HG02798 (cell line): Measurements from ENCODE around the gene ATP6V1A.
"Not testable (repeated sequence)": the region's sequence is repeated elsewhere in the genome, so short reads cannot be mapped to it uniquely, and the experiment has no call there.

Experiments used
- ATAC-seq: cut with Tn5 transposase; IDR thresholded peaks from one replicate; pipeline ENCODE4 v1.9.1; 2021; ENCODE audit warnings: mild to moderate bottlenecking; ENCODE audit not compliant: unreplicated experiment, poor library complexity

The ATP6V1A gene

DNA sequence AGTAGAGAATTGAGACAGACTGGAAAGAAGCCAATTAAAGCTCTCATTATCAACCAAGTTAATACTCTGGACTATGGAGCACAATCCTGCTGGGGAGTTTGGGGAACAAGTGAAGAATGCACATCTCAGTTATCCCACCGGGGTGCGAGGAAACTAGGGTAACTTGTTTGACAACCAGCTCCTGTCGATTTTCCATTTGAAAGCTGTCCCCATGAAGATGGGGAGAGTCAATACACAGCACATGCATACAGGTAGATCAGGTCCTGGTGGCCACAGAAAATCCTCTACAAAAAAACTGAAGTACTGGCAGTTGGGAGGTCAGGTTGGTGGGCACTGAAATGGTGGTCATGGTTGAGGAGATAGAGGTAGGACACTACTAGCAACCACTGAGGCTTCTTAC lies 66.0 kb downstream of the ATP6V1A start:
- ATAC-seq = no peak

DNA sequence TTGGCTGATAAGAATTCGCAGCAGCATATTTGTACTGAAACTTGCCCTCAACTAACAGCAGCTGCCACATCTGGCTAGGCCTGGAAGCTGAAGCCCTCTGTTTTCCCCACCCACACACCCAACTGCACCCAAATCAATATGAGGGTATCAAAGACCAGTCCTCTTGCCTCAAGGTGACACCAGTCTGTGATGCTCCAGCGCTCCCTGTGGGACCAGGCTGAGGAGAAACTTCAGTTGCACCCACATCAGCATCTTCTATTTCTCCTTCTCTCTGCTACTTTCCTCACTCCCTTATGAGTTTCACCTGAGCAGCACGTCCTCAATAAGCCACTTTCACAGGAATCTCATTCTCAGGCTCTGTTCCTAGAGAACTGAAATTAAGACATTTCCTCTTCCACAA lies 73.0 kb downstream of the ATP6V1A start:
- ATAC-seq = no peak

DNA sequence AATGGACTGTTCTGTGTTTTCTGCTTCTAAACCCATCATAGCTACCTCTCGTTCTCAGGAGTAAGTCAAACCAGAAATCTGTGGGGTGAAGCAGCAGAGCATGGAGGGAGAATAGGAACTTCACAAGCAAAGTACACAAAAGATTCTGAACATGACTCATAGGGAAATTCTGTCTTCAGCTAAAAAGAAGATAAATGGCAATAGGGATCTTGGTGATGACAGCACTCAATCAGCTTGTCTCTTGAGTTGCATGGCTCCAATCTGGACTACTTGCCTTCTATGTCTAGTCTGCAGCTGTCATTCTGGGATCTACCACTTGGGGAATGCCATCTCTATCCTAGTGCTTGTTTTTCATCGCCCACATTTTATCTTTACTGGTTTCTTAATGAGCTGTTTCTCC lies 78.3 kb downstream of the ATP6V1A start:
- ATAC-seq = peak; percentile 65

DNA sequence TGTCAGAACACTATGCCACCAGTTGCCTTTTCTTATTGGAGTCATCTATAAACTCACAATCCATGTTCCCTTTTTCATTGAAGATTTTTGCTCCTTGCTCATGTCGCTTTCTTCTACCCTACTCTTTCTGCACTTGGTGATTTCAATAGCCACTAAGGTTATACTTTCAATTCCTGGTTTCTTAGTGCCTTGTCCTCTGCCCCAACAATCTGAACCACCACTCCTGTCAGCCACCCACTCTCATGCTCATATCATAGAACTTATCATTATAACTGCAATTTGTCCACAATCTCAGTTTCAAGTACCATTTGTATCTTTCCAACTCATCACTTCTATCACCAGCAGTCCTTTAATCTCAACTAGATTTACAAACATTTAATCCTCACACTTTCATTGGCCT lies 81.8 kb downstream of the ATP6V1A start:
- peak; percentile 47 for ATAC-seq

DNA sequence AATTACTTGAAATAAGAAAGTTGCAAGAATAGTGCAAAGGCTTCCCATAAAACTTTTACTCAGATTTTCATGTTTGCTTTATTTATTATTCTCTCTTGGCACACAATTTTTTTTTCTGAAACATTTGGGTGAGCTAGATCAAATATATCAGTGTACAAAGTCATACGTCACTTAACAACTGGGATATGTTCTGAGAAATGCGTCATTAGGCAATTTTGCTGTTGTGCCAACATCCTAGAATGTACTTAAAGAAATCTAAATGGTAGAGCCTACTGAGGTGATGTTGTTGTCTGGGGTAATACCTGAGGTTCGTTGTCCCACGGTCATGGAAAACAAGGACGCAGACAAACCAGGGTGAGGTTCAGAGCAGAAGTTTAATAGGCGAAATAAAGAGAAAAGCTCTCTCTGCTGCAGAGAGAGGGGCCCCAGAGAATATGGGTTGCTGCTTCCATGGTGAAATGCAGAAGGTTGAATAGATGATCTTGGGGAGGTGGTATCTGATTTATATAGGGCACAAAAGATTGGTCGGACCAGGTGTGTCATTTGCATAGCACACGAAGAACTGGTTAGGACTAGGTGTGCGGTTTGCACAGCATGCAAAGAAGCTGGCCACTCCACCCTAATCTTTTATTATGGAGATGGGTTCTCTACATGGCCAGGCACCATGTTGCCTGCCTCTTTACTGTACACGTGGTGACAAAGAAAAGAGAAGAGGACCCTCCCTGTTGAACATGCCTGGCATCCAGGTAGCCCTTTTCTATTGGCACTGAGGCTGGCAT lies 82.9 kb downstream of the ATP6V1A start:
- peak; percentile 23 for ATAC-seq

DNA sequence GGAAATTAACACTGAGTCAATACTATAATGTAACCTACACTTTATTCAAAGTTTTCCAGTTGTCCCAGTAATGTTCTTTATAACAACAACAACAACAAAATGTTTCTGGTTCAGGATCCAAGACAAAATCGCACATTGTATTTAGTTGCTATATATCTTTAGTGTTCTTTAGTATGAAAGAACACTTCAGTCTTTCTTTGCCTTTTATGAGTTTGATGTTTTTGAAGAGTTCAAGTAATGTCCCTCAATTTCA lies 84.2 kb downstream of the ATP6V1A start:
- no peak for ATAC-seq

DNA sequence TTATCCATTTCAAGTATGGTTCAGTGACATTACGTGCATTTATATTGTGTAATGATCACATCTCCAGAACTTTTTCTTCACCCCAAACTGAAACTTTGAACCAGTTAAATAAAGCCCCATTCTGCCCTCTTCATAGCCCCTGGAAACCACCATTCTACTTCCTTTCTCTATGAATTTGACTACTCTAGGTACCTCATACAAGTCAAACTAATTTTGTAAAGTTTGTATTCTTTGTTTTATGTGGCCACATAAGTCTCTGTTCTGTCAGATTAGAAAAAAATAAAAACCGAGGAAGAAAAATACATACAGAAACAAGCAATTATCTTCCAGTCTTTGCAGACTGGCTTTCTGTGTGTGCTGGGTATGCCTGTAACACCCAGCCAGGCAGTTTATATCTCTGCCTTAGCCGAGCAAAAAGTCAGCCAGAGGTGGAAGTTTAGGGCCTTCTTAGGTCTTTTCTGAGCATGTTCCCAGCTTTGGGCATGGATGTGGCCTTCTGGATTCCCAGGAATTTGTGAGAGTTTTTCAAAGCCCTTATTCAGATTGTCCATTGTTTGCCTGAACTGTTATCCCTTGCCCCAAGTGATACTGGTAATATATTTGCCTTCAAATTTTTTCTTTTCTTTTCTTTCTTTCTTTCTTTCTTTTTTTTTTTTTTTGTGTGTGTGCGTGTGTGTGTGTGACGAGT lies 85.8 kb downstream of the ATP6V1A start:
- ATAC-seq = no peak

DNA sequence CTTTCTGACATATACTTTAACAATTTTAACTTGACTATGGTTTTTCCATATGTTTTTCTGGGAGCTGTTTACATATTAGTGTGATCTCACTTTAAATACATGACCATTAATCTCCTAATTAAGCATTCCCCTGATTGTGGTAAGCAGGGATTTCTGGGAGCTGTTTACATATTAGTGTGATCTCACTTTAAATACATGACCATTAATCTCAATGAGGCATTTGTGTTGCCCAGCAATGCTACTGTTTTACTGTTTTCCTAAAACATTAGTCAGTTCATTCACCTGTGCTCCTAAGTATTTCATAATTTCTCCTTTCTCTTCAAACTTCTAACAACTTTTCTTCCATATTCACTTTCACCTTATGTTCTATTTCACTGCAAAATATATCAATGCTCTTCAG lies 88.1 kb downstream of the ATP6V1A start:
- ATAC-seq = no peak

DNA sequence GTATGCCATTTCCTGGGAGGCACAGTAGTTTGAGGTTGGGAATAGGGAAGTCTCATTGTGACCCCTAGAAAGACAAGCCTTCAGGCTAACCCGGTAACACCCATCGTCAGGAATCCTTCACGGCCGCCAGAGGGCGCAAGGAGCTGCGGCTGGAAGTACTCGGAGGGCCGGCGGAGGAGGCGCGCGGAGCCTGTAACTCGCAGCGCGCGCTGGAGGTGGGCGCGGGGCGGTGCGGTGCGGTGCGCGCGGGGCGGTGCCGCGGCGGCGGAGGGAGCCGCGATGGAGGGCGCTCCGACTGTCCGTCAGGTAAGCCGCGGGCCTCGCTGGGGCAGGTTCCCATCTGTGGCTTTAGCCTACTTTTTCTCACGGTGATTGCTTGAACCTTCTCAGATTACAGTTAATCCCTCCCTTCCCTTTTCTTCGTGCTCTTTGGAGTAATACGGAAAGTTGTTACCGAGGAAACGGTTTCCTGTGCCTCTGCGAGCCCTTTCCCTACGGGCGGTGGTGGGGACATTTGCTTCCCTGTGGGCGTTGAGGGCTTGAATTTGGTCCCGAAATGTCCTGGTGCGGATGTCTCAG lies 91.9 kb downstream of the ATP6V1A start, which contains the start of gene GRAMD1C:
GRAMD1C (plus strand) TSS at position 158 of the 579 bp plus-strand sequence; CDS start at position 280, 122 bp downstream.
- peak; percentile 96 for ATAC-seq

DNA sequence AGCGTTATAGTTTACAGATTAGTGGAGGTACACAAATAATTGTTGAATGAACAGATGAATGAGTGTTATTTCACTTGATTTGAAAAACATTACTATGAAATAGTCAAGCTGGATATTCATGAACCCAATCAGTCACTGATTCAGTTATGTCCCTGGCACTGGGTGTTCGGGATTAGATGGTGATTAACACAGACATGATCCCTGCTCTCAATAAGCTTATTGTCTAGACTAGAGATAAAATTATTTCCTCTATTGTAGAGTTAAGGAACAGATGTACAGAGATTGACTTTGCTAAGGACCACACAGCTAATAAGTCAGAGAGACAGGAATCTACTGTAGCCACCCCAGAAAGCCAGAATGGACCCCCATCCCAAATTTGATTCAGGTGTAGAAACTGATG lies 92.7 kb downstream of the ATP6V1A start:
- ATAC-seq = no peak

DNA sequence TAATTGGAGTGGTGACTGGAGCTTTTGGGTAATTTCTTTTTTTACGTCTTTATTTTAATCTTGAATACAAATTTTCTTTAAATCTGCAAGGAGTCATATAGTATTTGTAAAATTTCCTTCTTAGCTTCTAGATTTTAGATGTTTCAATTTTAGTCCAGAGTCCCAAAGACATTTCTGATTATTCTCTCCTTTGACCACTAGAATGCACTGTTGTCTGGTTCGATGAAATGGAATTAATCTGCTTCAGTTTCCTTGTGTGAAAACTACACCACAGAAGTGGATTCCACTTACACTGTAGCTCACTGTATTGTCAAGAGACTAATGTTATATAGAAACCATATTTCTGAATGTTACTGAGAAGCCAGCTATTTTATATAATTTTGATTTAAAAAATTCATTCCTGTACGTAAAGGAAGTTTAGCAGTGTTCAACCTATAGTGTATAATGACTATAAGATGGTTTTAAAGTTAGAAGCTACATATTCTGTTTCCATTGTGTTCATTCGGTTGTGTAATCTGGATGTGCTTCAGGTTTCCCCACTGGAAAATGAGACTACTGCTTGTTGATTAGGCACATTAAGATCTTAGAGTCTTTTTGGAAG lies 97.9 kb downstream of the ATP6V1A start:
- ATAC-seq = no peak

DNA sequence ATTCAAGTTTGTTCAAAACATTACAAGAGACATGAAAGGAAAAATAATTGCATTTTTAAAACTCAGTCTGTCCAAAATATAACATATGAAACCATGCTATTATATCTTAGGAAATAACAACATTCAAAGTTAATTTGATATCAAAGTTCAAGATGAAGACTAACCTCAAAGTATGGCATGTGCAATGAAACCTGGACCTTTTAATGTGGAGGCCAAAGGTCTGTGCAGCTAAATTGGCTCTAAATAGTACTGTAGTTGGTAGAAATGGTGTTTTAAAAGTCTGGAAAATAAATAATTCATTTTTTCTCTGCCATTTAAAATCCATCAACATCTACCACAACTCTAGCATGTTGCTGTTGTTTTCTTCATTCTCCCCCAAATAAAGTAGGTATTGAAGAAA lies 100.4 kb downstream of the ATP6V1A start:
- ATAC-seq = no peak

DNA sequence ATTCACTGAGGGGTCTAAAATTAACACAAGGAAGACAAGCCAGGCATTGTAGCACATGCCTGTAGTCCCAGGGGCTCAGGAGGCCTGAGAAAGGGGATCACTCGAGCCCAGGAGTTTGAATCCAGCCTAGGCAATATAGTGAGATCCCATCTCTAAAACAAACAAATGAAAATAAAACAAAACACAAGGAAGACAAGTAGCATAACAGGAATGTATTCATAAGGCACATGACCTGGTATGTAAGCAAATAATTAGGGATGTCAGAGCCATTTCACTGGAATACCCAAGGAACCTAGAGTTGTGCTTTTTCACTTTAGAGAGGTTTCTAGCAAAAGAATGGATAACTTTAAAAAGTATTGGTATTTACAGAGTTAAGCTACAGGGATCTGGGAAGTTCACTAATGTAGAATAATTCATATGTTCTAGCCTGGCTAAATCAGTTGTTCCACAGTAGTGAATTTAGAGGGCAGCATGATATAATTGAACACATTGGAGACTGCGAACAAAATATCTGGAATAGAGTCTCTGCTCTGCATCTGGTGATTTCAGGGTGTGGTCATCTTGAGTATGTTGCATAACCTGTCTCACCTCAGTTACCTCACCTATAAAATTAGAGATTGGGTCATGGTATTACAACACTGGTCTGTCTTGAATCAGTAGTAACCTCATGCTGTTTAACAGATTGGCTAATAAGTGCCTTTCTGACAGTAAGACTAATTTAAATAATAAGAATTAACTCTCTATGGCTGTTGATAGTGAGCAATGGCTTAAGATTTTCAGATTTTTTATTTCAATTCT lies 101.0 kb downstream of the ATP6V1A start:
- no peak for ATAC-seq

DNA sequence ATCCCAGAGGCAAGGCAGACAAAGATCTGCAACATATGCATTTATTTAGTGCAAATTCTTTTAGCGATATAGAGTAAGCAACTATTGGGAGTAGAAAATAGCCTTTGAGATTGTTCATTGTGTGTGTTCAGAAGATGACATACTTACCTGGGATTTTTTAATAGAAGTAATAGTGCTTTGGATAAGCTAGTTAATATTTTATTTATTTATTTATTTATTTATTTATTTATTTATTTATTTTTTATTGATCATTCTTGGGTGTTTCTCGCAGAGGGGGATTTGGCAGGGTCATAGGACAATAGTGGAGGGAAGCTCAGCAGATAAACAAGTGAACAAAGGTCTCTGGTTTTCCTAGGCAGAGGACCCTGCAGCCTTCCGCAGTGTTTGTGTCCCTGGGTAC lies 102.2 kb downstream of the ATP6V1A start:
- ATAC-seq = not testable (repeated sequence)

DNA sequence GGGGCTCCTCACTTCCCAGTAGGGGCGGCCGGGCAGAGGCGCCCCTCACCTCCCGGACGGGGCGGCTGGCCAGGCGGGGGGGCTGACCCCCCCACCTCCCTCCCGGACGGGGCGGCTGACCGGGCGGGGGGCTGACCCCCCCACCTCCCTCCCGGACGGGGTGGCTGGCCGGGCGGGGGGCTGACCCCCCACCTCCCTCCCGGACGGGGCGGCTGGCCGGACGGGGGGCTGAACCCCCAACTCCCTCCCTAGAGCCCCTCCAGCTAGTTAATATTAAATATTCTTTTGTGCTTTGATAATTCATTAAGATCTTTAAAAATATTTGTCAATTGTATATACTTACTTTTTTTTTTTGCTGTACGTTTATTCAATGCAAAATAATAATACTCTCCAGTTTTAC lies 103.0 kb downstream of the ATP6V1A start:
- not testable (repeated sequence) for ATAC-seq

DNA sequence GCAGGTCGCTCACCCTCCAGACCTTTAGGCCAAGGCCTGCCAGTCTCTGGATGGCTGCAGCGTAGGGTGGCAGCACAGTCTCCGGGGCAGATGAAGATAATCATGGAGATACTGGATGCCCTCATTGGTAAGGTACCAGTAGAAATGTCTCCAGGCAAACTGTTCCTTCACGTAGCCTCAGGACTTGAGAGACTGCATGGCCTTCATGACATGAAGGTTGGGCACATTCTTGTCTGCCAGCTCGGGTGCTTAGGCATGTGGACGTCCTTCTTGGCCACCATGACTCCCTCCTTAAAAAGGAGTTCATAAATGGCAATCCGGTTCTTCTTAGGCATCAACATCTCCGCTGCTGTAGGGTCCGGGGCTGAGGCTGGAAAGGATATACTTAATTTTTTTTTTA lies 103.6 kb downstream of the ATP6V1A start:
- ATAC-seq = not testable (repeated sequence)

DNA sequence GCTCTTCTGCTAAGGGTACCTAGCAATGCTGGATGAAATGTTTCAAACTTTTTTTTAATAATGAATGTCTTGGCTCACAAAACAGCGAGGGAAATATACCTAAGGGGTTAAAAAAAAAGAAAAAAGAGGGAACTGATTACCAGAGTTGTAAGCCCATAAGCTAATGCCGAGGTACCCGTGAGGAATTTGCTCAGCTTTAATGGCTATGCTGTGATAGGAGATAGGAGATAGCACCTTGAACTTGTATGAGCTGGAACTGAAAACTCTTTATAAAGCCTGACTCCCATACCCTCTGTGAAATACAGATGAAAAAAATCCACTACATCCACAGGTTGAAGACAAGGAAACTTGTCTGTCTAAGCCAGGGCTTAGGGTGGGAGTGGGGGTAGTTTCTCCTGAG lies 105.7 kb downstream of the ATP6V1A start:
- ATAC-seq = no peak
